GM19023 (cell line): Measurements from ENCODE around the gene ITPK1.
"Not testable (repeated sequence)": the region's sequence is repeated elsewhere in the genome, so short reads cannot be mapped to it uniquely, and the experiment has no call there.

Experiments
- ATAC-seq: cut with Tn5 transposase; IDR thresholded peaks from one replicate; pipeline ENCODE4 v1.9.1; 2021; ENCODE audit warnings: mild to moderate bottlenecking, moderate library complexity; ENCODE audit not compliant: unreplicated experiment

Gene ITPK1

GRCh38 chr14:93115821-93116675, at the start of gene ITPK1:
TSS of gene ITPK1 (minus strand) at chr14:93115925. CDS start at chr14:93115163, 762 bp downstream.
- peak; percentile 68 for ATAC-seq

GRCh38 chr14:93163564-93163963, 47.8 kb upstream of the ITPK1 start:
- ATAC-seq: no peak

- ATAC-seq: no peak
Measured at GRCh38 chr14:93161411-93161940, 45.8 kb upstream of the ITPK1 start.

GRCh38 chr14:93160353-93160801, 44.7 kb upstream of the ITPK1 start:
- no peak for ATAC-seq

GRCh38 chr14:93159625-93160352, 44.1 kb upstream of the ITPK1 start:
- ATAC-seq: not testable (repeated sequence)

GRCh38 chr14:93158349-93158748, 42.6 kb upstream of the ITPK1 start:
- not testable (repeated sequence) for ATAC-seq

- no peak for ATAC-seq
Measured at GRCh38 chr14:93156693-93157369, 41.1 kb upstream of the ITPK1 start.

GRCh38 chr14:93155667-93156066, 39.9 kb upstream of the ITPK1 start:
- ATAC-seq: no peak

GRCh38 chr14:93153121-93153520, 37.4 kb upstream of the ITPK1 start:
- no peak for ATAC-seq

- no peak for ATAC-seq
Measured at GRCh38 chr14:93150227-93151208, 34.8 kb upstream of the ITPK1 start.

GRCh38 chr14:93148979-93149378, 33.3 kb upstream of the ITPK1 start:
- no peak for ATAC-seq

- no peak for ATAC-seq
Measured at GRCh38 chr14:93146119-93146518, 30.4 kb upstream of the ITPK1 start.

- ATAC-seq: no peak
Measured at GRCh38 chr14:93142854-93143652, 27.3 kb upstream of the ITPK1 start.

GRCh38 chr14:93137864-93138263, 22.1 kb upstream of the ITPK1 start:
- no peak for ATAC-seq

GRCh38 chr14:93136508-93136907, 20.8 kb upstream of the ITPK1 start:
- not testable (repeated sequence) for ATAC-seq

GRCh38 chr14:93136009-93136408, 20.3 kb upstream of the ITPK1 start:
- no peak for ATAC-seq

GRCh38 chr14:93135399-93135798, 19.7 kb upstream of the ITPK1 start:
- ATAC-seq: no peak

- ATAC-seq: no peak
Measured at GRCh38 chr14:93133464-93133863, 17.7 kb upstream of the ITPK1 start.

- no peak for ATAC-seq
Measured at GRCh38 chr14:93132472-93133065, 16.8 kb upstream of the ITPK1 start.
